ENCODE results near the gene FAM72B.
"Not testable (repeated sequence)": the region's sequence is repeated elsewhere in the genome, so short reads cannot be mapped to it uniquely, and the experiment has no call there.

Gene FAM72B

GRCh38 chr1:121152788-121153187, 31.4 kb downstream of the FAM72B start:
- not testable (repeated sequence) for DNase-seq (ENCODE audit: low read depth)

DNA sequence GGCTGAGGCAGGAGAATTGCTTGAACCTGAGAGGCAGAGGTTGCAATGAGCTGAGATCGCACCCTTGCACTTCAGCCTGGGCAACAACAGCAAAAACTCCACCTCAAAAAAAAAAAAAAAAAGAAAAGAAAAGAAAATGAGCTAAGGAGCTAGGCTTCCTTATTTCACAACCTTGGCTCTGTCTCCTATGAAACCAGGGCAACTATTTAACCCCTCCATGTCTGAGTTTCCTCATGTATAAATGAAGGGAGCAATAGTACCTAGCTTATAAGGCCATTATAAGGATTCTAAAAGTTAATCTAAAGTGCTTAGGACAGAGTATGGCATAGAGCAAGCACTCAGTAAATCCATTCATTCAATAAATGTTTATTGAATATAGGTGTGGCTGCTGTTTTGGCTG, 32.8 kb downstream of the FAM72B start:
- DNase-seq (ENCODE audit: low read depth), result not testable (repeated sequence)

- DNase-seq (ENCODE audit: low read depth), result not testable (repeated sequence)
Measured at GRCh38 chr1:121148489-121149190, 35.5 kb downstream of the FAM72B start.

GRCh38 chr1:121140393-121140792, 43.7 kb downstream of the FAM72B start:
- DNase-seq (ENCODE audit: low read depth), result not testable (repeated sequence)

GRCh38 chr1:121131494-121131893, 52.6 kb downstream of the FAM72B start:
- not testable (repeated sequence) for DNase-seq (ENCODE audit: low read depth)

DNA sequence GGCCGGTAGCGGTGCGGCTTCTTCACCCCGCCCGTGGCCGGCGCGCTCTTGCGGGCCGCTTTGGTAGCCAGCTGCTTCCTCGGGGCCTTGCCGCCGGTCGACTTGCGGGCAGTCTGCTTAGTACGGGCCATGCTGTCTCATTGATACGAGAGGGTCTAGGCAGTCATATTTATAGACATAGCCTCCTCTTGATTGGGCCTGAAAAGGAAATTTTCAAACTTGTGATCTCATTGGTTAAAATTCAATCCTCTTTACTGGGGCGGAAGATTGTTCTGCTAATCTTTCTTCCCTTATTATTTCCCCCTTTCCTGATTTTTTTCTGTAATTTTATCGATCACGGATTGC, 65.7 kb downstream of the FAM72B start:
- DNase-seq (ENCODE audit: low read depth), result not testable (repeated sequence)

All from activated T-cell treated with anti-CD3 and anti-CD28 coated beads for 1 hour (primary cell).